ENCODE data around the gene CD53.
"Not testable (repeated sequence)": the region's sequence is repeated elsewhere in the genome, so short reads cannot be mapped to it uniquely, and the experiment has no call there.

Gene CD53

DNA sequence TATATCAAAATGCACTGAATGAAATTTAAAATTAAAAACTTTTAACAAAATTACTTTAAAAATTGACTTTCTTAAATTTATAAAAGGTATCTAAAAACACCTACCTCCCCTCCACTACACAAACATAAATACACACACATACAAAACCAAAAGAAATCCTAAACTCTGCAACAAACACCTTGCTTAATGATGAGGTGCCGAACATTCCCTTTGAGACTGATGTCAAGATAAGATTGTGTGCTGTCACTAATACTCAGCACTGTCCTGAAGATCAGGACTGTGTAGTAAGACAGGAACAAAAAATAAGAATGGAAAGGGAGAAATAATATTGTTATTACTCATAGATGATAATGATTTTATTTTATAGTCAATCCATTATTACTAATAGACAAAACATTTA is 45.1 kb downstream of the CD53 start:
- DNase-seq, result no peak

GRCh38 chr1:110921953-110922352 is 49.0 kb downstream of the CD53 start:
- no peak for DNase-seq

- DNase-seq, result no peak
Measured at GRCh38 chr1:110927484-110928075, 54.6 kb downstream of the CD53 start.

- DNase-seq, result no peak
Measured at GRCh38 chr1:110928191-110928590, 55.2 kb downstream of the CD53 start.

- DNase-seq, result no peak
Measured at GRCh38 chr1:110928904-110929303, 56.0 kb downstream of the CD53 start.

GRCh38 chr1:110931097-110931496 is 58.1 kb downstream of the CD53 start:
- not testable (repeated sequence) for DNase-seq

DNA sequence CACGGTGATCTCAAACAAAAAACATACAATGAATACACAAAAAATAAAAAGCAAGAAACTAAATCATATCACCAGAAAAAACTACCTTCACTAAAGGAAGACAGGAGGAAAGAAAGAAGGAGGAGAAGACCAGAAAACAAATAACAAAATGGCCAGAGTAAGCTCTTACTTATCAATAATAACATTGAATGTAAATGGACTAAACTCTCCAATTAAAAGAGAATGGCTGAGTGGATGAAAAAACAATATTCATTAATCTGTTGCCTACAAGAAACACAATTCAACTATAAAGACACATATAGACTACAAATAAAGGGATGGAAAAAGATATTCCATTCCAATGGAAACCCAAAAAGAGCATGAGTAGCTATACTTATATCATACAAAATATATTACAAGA is 63.6 kb downstream of the CD53 start:
- no peak for DNase-seq

- DNase-seq, result no peak
Measured at GRCh38 chr1:110944806-110945205, 71.9 kb downstream of the CD53 start.

DNA sequence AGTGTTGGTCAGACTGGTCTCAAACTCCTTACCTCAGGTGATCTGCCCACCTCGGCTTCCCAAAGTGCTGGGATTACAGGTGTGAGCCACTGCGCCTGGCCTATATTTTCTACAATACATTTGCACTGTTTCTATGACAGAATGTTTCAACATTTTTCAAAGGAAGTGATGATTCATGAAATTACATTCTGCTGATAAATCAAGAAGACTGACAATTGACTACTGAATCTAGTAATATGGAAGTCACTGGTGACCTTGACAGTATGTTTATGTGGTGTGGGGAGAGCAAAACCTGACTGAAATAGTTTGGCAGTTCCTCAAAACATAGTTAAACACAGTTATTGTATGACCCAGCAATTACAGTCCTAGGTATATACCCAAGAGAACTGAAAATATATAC is 72.7 kb downstream of the CD53 start:
- no peak for DNase-seq

GRCh38 chr1:110948038-110948810 is 75.3 kb downstream of the CD53 start:
- no peak for DNase-seq
